Tibial nerve (tissue), 4 donors: ENCODE measurements around the gene NEK11. TPM values are rescaled to one million over a fixed set of nuclear protein-coding genes. Genes with fewer than 3 reads are reported as not detected.

Experiments used
- DNase-seq, 2 donors: peaks; one replicate each; pipeline ENCODE4 v3.0.0-alpha.2; 2019; ENCODE audit warnings: low spot score in 2 of 2
- H3K27ac ChIP-seq, 4 donors: fragments of 200-600 bp; sonication (generic) in 3 of 4; one replicate each; pipeline ENCODE4 v1.5.1; 2017 to 2019; ENCODE audit warnings: mild to moderate bottlenecking in 1 of 4
- H3K27me3 ChIP-seq, 2 donors: fragments of 200-600 bp; sonication (generic) in 1 of 2; one replicate each; pipeline versions ENCODE4 v1.5.1 to v1.6.0; 2017 to 2019
- H3K36me3 ChIP-seq, 3 donors: fragments of 200-600 bp; sonication (generic); one replicate each; pipeline ENCODE4 v1.5.1; 2018 to 2019
- H3K4me1 ChIP-seq, 4 donors: fragments of 200-600 bp; sonication (generic) in 3 of 4; one replicate each; pipeline ENCODE4 v1.5.1; 2017 to 2019
- H3K4me3 ChIP-seq, 4 donors: fragments of 200-600 bp; sonication (generic) in 3 of 4; one replicate each; pipeline ENCODE4 v1.5.1; 2017 to 2019; ENCODE audit warnings: mild to moderate bottlenecking in 1 of 4, moderate library complexity in 1 of 4
- H3K9me3 ChIP-seq, 4 donors: fragments of 200-600 bp; sonication (generic) in 3 of 4; one replicate each; pipeline ENCODE4 v1.5.1; 2017 to 2019
- EP300 ChIP-seq, 2 donors: sonication (generic); formaldehyde crosslinking; IDR thresholded peaks; one replicate each; pipeline ENCODE4 v1.6.1; 2017; ENCODE audit warnings: antibody characterized with exemption in 2 of 2, mild to moderate bottlenecking in 1 of 2
- POLR2A ChIP-seq, 2 donors: fragments of 450-650 bp; IDR thresholded peaks; one replicate each; pipeline ENCODE4 v1.6.1; 2017; ENCODE audit warnings: antibody characterized with exemption in 2 of 2, mild to moderate bottlenecking in 2 of 2, moderate library complexity in 2 of 2
- WGBS, 2 donors: methylation state at CpG; one replicate each; pipeline ENCODE4 v1.1.5; 2018; 5-methylcytosine and 5-hydroxymethylcytosine counted together
- total RNA-seq, 4 donors: library from RNA; depleted of rRNA; stranded (reverse); fragments of >200 nt; gene quantifications; one replicate each; pipeline ENCODE4 v1.1.0, GENCODE V29; 2016
- TF ChIP-seq, protein P1 (sequence below), 5 experiments: fragments of 200-600 bp in 3 of 5; fragments of 450-650 bp in 2 of 5; sonication (generic) in 3 of 5; IDR thresholded peaks; one replicate each; pipeline ENCODE4 v1.5.1; 2016 to 2019; ENCODE audit warnings: antibody characterized with exemption in 5 of 5, mild to moderate bottlenecking in 3 of 5, moderate library complexity in 2 of 5

Gene NEK11
- total RNA-seq, 4 donors from 2014 or later, result 7.0 to 32.8 (median 15.3) TPM

DNA sequence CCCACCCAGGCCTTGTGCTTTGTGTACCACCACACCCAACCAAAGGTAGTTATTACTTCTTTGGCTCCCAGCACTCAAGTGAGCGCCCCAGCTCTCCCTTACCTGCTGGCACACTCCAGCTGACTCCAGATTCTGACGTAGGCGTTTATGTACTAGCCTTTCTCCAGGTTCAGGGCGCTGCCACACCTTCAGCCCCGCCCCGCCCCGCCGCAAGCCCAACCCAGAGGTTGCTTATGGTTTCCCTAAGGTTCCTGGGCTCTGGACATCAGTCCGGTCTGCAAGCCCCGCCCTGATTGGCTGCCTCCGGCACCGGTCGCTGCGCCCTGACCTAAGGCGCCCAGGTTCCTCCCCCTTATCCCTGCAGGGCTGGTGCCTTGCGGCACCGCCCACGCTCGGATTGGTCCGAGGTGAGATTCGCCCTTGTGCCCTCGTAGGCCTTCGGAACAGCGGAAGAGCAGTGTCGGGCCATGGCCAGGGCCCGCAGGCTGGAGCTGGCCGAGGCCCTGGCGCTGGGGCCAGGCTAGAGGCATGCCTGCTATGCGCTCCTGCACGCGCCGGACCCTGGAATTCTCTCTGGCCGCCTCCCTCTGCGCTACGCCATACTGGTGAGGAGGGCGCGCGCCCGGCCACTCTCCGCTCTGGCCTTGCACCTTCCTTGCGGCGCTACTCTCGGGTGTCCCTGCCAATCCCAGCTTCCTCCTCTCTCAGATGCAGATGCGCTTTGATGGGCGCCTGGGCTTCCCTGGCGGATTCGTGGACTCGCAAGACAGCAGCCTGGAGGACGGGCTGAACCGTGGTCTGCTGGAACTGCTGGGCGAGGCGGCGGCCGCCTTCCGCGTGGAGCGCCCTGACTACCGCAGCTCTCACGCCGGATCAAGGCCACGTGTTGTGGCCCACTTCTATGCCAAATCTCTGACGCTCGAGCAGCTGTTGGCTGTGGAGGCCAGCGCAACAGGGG, 335.1 kb downstream of the NEK11 start:
- H3K27ac ChIP-seq, result peak overlapping the region; percentile 22 to 82 (median 66)
- 11 to 12% methylated on average over 38 to 46 of the region's 64 CpGs for WGBS, 2 donors
- no peaks in the 10 kb centered on the region for H3K27me3 ChIP-seq
- TF ChIP-seq, protein P1, sequence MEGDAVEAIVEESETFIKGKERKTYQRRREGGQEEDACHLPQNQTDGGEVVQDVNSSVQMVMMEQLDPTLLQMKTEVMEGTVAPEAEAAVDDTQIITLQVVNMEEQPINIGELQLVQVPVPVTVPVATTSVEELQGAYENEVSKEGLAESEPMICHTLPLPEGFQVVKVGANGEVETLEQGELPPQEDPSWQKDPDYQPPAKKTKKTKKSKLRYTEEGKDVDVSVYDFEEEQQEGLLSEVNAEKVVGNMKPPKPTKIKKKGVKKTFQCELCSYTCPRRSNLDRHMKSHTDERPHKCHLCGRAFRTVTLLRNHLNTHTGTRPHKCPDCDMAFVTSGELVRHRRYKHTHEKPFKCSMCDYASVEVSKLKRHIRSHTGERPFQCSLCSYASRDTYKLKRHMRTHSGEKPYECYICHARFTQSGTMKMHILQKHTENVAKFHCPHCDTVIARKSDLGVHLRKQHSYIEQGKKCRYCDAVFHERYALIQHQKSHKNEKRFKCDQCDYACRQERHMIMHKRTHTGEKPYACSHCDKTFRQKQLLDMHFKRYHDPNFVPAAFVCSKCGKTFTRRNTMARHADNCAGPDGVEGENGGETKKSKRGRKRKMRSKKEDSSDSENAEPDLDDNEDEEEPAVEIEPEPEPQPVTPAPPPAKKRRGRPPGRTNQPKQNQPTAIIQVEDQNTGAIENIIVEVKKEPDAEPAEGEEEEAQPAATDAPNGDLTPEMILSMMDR (IDR thresholded peaks at IDR 0.05), result no peak
- TF ChIP-seq EP300 (IDR thresholded peaks at IDR 0.05) (peak in 1 of 2 donors; percentile 52), POLR2A (IDR thresholded peaks at IDR 0.05) (peak in 1 of 2 donors; percentile 46)
- no peaks in the 10 kb centered on the region for H3K36me3 ChIP-seq
- H3K9me3 ChIP-seq, result peaks cover 0 to under 1% (median 0%) of the 10 kb centered on the region in 4 donors
- peak overlapping the region; percentile 44 to 60 (median 54) for H3K4me3 ChIP-seq
- DNase-seq, result peak; percentile 47 to 56
- peaks cover 0 to 10% (median 2%) of the 10 kb centered on the region in 4 donors for H3K4me1 ChIP-seq

DNA sequence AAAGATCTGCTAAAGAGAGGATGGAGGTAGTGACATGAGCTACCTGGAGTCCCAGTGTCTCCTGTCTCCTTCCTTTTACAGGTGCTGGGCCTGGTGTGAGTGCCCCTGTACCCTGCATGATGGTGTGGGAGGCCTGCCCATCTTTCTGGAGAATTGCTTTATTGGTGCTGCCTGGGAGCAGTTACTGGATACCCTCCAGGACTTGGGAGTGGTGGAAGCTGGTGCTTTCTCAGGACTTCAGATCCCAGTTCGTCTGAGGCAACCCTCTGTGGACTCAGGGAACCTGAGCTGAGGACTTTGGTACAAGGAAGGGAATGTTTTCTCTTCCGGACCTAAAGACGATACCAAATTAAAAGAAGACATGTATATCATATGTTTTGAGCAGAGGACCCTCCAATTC, 336.6 kb downstream of the NEK11 start:
- H3K27ac ChIP-seq, result no peak overlapping the region
- no peak for DNase-seq
- TF ChIP-seq, protein P1 (IDR thresholded peaks at IDR 0.05), result no peak
- H3K4me1 ChIP-seq, result peaks cover 0 to 10% (median 2%) of the 10 kb centered on the region in 4 donors
- no peaks in the 10 kb centered on the region for H3K27me3 ChIP-seq
- 84 to 88% methylated on average over 3 of the region's 3 CpGs for WGBS, 2 donors
- H3K9me3 ChIP-seq, result peaks cover 0 to 4% (median 0%) of the 10 kb centered on the region in 4 donors
- no peak overlapping the region for H3K4me3 ChIP-seq
- H3K36me3 ChIP-seq, result no peaks in the 10 kb centered on the region

DNA sequence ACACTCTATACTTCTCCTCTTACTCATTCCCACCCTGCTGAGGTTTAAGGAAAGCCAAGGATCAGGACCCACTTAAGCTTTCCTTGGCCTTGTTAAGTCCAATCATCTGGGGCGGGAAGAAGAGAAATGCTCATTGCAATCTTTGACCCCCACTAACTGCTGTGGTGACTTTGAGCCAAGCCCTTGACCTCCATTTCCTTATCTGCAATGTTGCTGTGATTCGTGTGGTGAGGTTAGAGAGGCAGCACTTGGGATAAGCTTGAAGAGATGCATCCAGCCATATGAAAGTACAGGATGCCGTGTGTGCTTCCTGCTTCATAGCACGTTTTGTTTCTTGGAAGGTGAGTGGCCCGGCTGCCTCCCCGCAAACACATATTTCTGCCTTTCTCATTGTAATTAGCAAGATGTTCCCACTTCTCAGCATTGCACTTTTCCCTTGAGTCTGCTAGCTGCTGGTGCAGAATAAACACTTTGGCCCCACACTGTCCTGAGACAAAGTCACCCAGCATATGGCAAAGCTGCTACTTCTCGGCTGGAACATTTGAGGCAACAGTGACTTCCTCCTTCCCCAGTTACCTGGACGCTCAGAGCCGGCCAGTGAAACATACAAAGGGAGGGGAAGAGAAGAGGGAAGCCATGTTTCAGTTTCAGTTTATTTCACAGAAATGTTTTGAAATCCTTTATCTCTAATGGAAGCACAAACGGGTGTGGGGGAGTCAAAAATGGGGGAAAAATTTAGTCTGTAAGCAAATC, 344.4 kb downstream of the NEK11 start:
- WGBS, 2 donors, result 83 to 84% methylated on average over 10 of the region's 10 CpGs
- TF ChIP-seq EP300 (IDR thresholded peaks at IDR 0.05), result no peak
- TF ChIP-seq, protein P1 (IDR thresholded peaks at IDR 0.05), result no peak
- no peak for TF ChIP-seq POLR2A (IDR thresholded peaks at IDR 0.05)
- peaks cover 0 to 62% (median 0%) of the 10 kb centered on the region in 3 donors for H3K36me3 ChIP-seq
- H3K4me3 ChIP-seq, result no peak overlapping the region
- no peaks in the 10 kb centered on the region for H3K27me3 ChIP-seq
- H3K4me1 ChIP-seq, result no peaks in the 10 kb centered on the region
- no peak for DNase-seq
- peaks cover 0 to 4% (median 0%) of the 10 kb centered on the region in 4 donors for H3K9me3 ChIP-seq
- H3K27ac ChIP-seq, result no peak overlapping the region

DNA sequence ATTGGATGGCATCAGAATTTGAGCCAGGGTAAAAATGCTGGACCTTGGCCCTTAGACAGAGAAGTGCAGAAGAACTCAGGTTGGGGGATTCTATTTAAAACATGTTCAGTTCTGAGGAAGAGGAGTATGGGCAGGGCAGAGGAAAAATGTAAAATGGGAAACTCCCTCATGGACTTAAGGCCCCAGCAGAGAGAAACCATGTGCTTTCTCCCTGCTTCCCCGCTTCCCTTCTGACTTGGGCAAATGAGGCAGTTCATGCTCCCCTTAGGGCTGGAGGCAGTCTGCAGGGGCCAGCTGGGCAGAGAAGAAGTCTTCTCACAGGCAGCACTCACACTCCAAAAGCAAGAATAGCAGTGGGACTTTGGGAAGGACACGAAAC, 345.0 kb downstream of the NEK11 start:
- no peaks in the 10 kb centered on the region for H3K4me1 ChIP-seq
- peaks cover 0 to 67% (median 0%) of the 10 kb centered on the region in 3 donors for H3K36me3 ChIP-seq
- DNase-seq, result no peak
- WGBS, 2 donors, result 89 to 94% methylated on average over 2 of the region's 2 CpGs
- peaks cover 0 to 4% (median 0%) of the 10 kb centered on the region in 4 donors for H3K9me3 ChIP-seq
- no peaks in the 10 kb centered on the region for H3K27me3 ChIP-seq
- H3K27ac ChIP-seq, result no peak overlapping the region
- TF ChIP-seq, protein P1 (IDR thresholded peaks at IDR 0.05), result no peak
- TF ChIP-seq POLR2A (IDR thresholded peaks at IDR 0.05), result no peak
- TF ChIP-seq EP300 (IDR thresholded peaks at IDR 0.05), result no peak
- no peak overlapping the region for H3K4me3 ChIP-seq
